Activated CD8-positive, alpha-beta memory T cell treated with anti-CD3 and anti-CD28 coated beads, Interleukin-2, amount 50 U/mL, for 24 hours (primary cell): ENCODE results near the gene CNTNAP5.

Experiments used
- DNase-seq: peaks from one replicate; pipeline ENCODE4 v3.0.0-alpha.2; 2020; ENCODE audit errors: extremely low read depth

CNTNAP5 gene

DNA sequence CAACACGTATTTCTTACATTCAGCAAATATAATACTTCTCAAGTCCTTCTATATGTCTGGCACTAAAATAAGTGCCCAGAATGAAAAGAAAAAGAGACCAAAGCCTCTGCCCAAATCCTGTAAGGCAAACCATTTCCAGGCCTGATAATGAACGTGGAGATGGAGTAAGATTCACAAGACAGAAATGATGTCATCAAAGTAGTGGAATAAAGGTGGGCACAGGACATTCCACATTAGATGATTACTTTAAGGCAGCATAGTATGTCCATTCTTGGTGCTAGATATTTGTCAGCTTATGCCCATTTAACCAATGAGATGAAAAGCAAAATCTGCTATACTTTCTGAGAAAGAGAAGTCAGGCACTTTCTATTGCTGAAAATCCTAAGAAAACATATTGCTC is 38.5 kb downstream of the CNTNAP5 start:
- DNase-seq: no peak

DNA sequence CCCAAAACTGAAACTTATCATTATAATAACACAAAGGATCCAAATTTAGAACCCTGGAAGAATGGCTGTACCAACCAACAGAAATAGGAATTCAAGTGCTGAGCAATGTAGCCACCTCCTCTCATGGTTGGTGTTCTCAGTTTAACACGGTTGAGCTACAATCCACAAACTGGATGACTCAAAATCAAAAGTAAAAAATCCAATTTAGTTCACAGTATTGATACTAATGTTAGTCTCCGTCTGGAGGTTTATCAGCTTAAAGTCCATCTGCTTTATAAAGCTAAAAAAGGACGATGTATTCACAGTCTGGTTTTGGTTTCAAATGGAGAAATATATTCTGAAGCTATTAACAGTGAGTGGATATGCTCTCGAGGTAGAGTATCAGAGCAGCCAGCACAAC is 40.5 kb downstream of the CNTNAP5 start:
- DNase-seq: no peak

DNA sequence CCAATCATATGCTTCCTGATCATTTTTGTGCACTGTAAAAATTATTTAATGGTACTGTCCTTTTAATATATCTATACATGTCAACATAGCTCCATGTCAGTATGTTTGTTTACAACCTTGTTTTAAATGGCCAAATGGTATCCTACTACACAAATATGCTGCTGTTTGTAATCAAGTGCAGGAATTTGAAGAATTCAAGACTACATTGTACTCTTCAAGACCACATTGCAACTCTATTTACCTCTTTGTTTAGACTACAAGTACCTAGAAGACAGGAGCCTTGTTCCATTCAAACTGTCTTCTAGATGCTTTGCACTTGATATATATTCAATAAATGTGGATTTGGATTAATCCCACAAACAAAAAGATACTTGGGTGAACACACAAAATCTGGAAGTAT is 41.7 kb downstream of the CNTNAP5 start:
- DNase-seq: no peak

DNA sequence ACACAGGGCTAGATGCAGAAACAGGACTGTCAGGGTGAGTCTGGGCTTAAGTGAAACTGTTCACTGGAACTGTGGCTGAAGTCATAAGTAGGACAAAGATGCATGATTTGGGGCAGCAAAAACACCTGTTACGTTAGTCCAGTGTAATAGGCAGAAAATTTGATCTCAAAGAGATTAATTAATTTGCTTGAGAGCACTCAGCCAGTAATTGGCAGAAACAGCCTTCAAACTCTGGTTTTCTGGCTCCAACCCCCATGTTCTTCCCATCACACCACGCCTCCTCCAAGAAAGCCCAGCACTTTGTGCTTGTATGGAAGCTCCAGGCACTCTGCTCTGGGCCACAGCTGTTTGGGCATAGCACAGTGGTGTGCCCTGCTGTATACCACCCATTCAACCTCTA is 54.0 kb downstream of the CNTNAP5 start:
- no peak for DNase-seq

DNA sequence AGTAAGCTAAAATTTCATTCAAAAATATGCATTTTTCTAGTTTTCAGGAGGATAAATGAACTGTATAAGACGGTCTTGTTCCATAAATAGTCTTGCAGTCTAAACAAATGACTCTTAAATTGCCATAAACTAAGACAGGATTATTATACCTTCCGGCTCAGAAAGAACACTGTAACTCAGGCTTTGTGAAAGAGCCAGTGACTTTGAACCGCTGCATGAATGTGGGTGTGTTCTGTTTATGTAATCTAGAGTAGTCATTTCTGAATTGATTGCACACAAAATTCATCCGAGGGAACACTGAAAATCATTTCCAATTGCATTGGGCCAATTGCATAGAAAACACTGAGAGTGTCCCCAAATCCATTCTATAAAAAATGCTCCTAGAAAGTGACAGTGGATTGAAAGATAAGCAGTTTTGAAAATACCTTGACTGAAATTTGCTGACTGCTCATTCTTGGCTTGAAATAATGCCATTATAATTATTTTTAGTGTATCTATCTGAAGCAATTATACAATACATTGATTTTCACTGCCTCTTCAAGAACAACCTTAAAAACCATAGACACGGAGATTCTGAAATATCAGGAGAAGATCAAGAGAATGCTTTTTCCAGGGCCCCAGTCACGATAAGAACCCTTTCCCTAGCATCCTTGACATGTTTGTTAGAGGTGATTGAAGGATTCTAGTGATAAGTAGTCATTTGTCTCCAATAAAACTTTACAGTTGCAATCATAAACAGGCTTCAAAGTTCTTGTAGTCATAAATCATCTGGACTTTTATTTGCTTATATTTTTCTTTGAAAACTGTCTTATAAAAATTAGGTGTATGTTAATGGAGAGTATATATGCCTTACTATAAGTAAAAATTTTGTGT is 55.4 kb downstream of the CNTNAP5 start:
- no peak for DNase-seq

DNA sequence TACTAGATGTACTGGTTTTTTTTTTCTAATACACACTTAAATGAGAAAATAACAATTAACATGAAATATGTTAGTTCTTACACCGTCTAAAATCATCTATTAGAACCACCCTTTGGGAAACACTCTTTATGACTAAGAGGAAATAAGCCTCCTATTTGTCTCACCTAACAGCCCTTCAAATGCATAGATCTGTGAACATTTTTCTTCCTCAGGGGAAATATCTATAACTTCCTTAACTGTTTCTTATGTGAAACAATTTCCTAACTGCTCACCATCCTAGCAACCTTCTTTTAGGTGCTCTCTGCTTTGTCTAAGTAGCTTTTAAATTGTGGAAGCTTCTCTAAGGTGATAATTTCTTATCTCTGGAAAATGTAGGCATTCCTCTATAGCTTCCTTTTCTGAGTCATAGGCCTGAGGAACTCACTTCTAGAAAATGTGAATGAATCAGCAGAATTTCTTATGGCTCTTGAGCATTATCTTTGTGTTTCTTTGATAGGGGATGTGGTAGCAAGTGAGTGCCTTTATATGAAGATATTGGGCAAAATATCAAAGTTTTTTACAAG is 56.1 kb downstream of the CNTNAP5 start:
- DNase-seq: no peak

DNA sequence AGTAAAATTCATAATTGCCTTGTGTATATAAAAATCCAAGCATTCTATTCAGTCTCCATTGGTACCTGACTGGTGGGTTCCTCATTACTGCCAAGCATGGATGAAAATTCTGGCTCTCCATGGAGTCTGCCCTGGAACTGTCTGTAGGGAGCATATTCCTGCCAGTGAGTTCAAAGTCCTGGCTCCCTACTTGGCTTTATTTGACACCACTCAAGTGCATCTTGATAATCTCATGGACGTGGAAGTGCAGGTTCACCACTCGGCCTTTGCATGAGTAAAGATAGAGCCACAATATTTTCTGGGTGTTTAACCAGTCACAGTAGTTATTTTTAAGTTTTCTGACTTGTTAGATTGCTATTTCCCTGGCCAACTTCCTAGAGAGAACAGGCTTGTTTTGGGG is 63.5 kb downstream of the CNTNAP5 start:
- no peak for DNase-seq

DNA sequence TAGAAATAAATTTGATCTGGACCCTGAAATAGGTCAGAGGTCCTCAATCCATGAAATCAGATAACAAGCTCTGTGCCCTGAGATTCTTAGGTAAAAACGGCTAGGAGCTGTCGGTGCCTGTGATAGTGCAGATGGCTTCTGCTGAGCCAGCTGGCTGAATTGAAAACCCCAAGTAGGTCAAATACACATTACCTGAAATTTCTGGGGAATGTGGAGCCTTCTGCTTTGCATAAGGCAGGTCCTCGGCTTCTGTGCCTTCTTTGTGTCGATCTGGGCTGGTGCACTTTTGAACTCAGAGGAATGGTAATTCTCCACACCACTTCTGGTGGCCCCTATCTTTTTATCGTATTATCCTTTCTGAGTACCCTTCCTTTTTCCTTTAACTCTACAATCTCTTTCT is 66.6 kb downstream of the CNTNAP5 start:
- DNase-seq: no peak

DNA sequence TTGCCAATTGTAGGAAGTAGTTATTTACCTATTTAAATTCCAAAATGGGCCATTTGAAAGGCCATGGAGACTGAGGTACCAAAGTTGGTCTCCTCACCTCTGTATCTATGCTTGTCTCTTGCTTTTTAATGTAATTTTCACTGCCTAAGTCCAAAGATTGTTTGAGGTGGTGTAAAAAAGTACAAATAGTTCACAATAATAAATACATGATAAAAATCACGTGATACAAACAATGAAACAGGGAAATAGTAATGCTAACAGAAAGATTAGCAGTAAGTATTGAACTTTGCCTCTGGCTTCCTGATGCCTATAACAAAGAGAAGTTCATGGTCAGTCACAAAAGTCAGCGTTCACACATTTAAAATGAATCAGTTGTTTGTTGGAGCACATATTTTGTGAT is 67.6 kb downstream of the CNTNAP5 start:
- no peak for DNase-seq

DNA sequence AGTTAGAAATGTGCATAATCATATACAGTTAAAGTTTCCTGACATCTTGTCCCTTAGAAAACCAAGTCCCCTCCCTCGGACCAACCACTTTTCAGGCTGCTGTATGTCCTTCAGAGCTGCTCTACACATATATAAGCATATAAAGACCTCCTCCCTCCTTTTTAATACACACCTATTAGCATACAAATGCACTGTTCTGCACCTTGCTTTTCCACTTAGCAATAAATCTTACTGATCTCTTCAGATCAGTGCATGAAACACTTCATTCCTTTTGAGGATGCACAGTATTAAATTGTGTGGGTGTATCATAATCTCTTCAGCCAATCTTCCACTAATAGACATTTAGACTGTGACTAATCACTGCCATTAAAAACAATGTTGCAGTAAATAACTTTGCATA is 79.8 kb downstream of the CNTNAP5 start:
- no peak for DNase-seq

DNA sequence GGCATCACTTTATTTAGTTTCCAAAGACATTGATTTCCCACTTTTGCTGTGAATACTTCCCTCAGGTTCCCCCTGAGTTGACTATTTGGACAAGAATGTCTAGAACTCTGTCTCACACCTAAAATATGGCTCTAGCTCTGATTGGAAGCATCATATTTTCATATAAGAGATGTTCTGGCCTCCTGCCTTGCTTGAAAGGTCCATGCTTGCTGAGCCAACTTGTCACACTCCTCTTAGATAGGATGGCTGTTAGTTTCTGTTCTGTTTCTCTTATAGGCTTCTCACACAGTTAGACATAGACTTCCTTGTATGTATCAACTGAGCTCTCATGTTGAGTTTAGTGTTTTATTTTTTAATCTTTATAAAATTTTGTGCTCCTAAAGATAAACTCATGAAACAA is 87.1 kb downstream of the CNTNAP5 start:
- DNase-seq: no peak

DNA sequence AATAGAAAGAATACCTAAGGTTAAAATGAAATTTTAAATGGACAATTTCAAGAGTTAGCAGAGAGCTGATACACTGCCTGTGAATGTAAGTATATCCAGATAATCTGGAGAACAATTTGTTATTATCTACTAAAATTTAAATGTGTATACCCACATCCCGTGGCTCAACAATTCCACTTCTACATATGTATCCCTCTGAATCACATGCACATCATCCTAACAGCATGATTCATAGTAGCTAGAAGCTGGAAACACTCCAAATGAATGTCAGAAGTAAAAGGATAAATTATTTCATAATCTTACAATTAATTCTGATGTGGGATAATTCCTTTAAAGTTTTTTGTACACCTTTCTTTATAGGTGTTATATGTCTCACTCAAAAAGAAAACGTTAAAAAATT is 87.9 kb downstream of the CNTNAP5 start:
- no peak for DNase-seq

DNA sequence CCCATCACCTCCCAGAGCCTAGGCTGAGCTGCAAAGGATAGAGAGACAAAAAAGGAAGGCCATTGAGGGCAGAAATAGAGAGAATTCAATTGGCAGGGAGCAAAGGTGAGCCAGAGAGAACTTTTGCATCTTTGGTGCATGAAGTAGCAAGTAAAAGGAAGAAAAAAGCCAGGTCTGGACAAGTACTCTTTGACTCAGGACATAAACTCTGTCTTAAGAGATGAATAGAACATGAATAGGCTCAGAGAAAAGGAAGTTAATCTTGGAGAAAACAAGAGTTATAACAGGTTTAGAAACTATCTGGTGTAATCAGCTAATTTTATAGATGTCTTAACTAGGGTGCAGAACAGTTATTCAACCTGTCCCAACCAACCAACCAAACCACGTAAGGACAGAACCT is 95.2 kb downstream of the CNTNAP5 start:
- no peak for DNase-seq

DNA sequence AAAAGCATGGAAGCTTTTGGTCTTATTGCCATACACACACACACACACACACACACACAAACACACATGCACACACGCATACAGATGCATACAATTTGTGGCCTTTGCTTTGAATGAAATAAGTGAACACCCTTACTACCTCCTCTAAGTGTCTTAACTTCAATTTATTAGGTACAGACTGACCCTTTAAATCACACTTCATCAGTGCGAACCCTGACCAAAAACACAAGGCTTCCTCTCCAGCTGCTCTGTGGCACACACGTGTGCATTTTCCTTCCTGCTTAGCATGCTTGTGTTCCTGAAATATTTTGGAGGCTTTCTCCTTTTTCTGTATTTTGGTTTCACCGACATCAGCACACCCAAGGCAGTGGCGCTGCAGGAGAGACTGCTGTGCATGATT is 96.0 kb downstream of the CNTNAP5 start:
- DNase-seq: no peak

DNA sequence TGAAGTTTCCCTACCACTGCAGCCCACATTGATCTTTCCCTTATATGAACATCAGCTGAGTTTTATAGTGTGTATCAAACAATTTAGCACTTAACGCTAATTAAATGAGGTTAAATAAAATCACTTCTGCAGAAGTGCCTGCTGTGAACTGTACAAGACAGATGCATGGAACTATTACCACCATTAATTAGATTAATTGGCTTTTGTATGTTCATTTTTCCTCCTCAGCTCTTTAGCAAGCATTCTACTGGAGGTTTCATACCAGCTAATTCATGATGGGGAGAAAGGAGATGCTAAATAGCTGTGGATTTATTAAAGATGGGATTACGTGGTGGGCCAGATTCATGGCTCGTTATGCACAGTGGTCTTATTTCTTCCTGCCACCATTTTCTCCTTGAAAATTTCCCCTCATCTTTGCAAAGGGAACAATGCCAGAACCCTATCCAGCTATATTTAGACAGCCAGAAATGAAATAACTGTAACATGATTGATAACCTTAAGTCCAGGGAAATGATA is 96.7 kb downstream of the CNTNAP5 start:
- DNase-seq: no peak

DNA sequence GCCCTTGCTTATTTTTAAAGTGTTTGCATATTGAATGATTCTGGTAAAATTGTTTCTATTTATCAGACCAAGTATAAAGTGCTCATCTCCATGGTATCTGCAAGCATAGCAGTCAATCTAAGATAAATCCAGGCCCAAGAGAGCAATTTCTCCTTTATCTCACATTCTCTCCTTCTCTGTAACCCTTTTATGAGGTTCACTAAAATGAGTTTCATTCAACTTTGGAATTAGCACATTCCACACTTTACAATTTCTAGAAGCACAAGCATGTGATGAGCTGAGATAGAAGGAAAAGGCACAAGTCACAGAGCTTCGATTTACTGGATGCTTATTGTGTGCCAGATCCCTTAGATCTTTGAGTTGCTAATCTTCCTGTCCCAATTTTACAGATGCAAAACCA is 97.3 kb downstream of the CNTNAP5 start:
- no peak for DNase-seq

DNA sequence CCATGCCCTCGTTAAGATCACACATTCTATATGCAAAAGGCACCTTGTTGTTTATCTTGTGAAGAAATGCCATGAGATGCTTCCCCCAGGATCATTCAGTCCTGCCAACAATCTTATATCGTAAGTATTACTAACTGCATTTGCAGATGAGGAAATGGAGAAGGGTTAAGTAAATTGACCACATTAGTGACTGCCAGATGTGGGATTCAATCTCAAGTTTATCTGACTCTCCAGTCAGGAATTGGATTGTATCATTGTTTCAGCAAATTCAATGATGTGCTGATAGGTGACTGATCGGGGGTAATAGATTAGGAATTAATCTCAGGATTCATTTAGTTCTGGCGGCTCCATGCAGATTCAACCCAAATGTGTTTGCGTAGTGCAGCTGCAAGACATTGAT is 106.2 kb downstream of the CNTNAP5 start:
- DNase-seq: no peak

DNA sequence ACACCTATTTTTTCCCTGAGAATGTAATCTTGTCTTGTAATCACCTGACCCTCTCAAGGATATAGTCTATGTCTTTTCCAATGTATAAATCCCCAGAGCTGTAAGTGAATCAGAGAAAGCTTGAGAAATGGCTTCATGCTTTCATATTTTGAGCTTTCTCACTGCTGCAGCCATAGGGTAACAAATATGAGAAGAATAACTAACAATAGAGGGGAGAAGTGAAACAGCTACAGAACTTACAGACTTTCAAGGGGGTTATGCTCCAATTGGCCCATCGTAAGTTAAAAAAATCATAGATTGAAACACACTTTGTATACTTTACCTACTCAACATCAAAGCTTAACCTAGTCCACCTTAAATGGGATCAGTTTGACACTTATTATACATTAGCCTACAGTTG is 111.0 kb downstream of the CNTNAP5 start:
- no peak for DNase-seq

DNA sequence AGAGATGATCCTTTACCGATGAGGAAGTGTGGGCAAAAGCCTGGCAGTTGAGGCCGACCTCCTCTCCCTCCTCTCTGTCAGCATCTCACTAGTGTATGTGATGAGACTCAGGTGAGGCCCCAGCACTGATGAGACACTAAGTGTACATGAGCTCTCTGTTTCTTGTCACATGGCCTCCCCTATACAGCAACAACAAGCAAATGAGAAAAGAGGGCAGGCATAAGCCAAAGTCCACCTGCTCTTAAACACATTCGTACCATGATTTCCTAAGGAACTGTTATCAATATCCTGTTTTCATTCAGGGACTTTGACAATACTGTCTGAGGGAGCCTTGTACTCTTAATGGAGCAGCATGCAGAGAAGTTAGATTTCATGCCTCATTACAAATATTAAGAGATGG is 113.0 kb downstream of the CNTNAP5 start:
- no peak for DNase-seq

DNA sequence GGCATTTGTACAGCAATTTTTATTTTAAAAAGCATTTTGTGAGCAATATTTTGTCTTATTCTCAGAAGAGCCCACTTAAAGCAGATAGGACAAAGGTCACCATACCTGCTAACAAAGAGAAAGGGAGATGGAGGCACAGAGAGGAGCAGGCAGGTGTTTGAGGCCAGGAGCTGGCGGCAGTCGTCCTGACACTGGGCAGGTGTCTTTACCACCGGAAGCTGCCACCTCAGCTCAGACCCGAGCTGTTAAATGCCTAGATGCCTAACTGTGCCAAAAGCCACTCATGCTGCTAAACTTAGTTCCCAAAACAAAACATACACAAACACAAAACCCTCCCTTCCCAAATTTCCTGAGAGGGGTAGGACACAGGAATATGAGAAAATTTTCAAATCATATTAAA is 120.9 kb downstream of the CNTNAP5 start:
- DNase-seq: no peak

DNA sequence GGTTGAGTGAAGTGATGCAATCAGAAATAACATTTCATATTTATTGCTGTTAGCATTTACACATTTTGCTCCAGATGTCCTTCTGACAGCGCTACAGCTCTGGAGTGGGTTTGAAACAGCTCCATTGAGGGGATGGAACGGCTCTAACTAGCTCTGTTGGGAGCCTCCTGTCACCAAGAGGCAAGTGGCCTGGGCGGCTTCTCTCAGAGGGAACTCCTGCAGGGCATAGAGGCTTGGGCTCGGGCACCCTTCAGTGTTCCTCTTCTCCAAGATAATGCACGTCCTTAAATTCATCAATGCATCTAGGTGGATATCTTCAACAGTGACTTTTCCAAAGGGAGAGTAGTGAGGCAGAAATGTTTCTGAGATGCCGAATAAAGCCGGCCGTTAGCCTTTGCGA is 122.5 kb downstream of the CNTNAP5 start:
- no peak for DNase-seq

DNA sequence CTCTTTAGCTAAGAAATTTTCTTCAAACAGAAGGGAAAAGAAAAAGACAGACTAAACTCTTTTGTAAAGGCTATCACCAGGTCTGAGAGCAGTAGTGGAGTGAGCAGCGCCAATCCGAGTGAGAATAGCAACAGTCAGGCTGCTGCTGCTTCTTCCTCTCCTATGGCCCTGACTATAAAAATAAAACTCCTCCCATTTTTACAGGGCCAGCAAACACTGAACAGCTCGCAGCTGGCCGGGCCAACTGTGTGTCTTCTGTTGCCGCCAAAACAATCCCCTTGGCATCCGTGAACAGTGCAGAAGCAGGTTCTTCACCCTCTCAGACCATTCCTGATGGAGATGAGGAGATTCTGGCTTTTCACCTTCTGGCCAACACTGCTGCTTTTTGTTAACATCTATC is 124.5 kb downstream of the CNTNAP5 start:
- no peak for DNase-seq

DNA sequence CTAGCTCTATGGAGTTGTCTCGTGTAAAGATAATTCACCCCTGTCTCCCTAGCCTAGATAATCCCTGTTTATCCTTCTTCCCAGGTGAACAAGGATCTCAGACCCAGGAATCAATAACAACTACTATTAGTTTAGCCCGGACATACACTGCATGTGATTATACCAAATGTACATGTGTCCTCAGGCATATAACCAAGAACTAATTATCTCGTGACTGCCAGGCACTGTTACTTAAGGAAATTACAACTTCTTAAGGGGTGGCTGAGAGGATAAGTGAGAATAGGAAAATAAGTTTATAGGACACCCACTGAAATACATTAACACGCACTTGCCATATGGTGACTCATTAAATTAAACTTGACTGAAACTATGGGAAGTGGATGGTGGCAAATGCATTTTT is 126.6 kb downstream of the CNTNAP5 start:
- DNase-seq: no peak

DNA sequence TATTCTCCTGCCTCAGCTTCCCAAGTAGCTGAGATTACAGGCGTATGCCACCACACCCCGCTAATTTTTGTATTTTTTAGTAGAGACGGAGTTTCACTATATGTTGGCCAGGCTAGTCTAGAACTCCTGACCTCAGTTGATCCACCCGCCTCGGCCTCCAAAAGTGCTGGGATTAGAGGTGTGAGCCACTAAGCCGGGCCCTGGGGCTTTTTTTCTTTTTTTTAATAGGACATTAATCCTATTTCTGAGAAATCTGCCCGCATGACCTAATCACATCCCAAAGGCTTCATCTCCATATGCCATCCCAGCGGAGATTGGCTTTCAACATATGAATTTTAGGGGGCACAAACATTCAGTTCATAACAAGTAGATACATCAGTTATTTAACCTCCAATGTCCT is 128.6 kb downstream of the CNTNAP5 start:
- DNase-seq: no peak
